ENCODE measurements around the gene ZCCHC17. TPM values are rescaled to one million over a fixed set of nuclear protein-coding genes. Genes with fewer than 3 reads are reported as not detected.

Gene ZCCHC17
- total RNA-seq, 2 experiments from 2014 or later: 25.9 to 27.9 TPM

DNA sequence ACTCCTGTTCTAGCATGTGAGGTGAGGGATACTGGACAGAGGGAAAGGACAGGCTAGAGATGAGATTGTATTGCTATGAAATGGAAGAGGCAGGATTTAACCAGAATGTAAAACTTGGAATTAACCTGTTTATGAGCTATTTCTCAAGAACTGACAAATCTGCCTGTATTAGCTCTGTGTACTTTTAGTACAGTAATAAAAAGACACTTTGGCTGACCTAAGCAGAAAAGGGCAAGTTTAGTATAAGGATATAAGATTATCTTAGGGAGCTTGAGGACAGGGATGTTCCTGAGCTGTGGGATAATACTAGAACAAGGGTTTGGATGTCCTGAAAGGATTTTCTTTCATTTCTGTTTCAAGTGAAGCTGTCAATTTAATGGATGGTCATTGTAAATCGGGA, 11.2 kb downstream of the ZCCHC17 start:
- no peak overlapping the region for H3K27ac Mint-ChIP-seq

DNA sequence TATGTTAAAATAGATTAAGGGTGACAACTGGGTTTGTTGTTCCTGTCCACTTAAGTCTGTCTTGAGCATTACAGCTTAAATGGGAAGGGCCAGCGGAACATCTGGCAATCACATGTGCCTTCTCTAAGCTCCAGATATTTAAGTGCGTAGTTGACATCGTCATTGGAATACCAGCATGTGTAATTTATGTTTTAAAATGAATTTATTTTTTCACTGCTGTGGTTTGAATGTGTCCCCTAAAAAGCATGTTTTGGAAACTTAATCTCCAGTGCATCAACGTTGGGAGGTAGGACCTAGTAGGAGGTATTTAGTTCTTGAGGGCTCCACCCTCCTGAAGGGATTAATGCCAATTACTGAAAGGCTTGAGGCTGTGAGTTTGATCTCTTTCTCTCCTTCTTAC, 13.4 kb downstream of the ZCCHC17 start:
- Mint-ChIP-seq H3K4me1 (ENCODE audit: low read depth) (peaks cover 9% of the 10 kb centered on the region), H3K9me3 (ENCODE audit: insufficient read depth) (no peaks in the 10 kb centered on the region), H3K4me3 (no peak overlapping the region), H3K36me3 (ENCODE audit: low read depth) (peaks cover 25% of the 10 kb centered on the region), H3K27me3 (ENCODE audit: low read depth) (no peaks in the 10 kb centered on the region), H3K27ac (no peak overlapping the region)
- POLR2A ChIA-PET: no interaction called here
- no peak for DNase-seq
- ATAC-seq: no peak
- CTCF ChIA-PET: no interaction called here

More for the DNA sequence above, 11.2 kb downstream of the ZCCHC17 start:
- Mint-ChIP-seq H3K9me3 (ENCODE audit: insufficient read depth) (no peaks in the 10 kb centered on the region), H3K36me3 (ENCODE audit: low read depth) (peaks cover 17% of the 10 kb centered on the region), H3K4me3 (no peak overlapping the region), H3K27me3 (ENCODE audit: low read depth) (no peaks in the 10 kb centered on the region), H3K4me1 (ENCODE audit: low read depth) (peaks cover 9% of the 10 kb centered on the region)
- ATAC-seq: no peak
- no peak for DNase-seq
- POLR2A ChIA-PET: no interaction called here
- CTCF ChIA-PET: interaction anchor here (1.3 to 1.4 kb wide), 2 partner anchors 126 to 241 kb away, joined by 3 to 4 read pairs; no protein-coding TSS in a partner anchor

DNA sequence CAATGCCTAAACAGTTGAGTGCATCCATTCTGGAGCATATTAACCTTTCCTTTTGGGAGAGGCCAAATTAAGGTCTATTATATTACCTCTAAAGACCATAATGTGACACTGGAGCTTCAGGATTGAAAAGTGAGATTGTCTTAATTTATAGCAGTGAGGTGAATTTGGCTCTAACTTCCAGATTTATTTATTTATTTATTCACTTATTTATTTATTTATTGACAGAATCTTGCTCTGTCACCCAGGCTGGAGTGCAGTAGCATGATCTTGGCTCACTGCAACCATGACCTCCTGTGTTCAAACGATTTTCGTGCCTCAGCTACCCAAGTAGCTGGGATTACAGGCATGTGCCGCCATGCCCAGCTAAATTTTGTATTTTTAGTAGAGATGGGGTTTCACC, 19.1 kb downstream of the ZCCHC17 start:
- DNase-seq (no peak), ATAC-seq (no peak)
- Mint-ChIP-seq H3K36me3 (ENCODE audit: low read depth) (peaks cover 33% of the 10 kb centered on the region), H3K4me1 (ENCODE audit: low read depth) (no peaks in the 10 kb centered on the region), H3K27me3 (ENCODE audit: low read depth) (no peaks in the 10 kb centered on the region), H3K4me3 (no peak overlapping the region), H3K9me3 (ENCODE audit: insufficient read depth) (no peaks in the 10 kb centered on the region), H3K27ac (no peak overlapping the region)
- CTCF ChIA-PET: interaction anchor here (1.1 kb wide), 1 partner anchor 132 kb away, joined by 4 read pairs; no protein-coding TSS in a partner anchor
- POLR2A ChIA-PET: no interaction called here

DNA sequence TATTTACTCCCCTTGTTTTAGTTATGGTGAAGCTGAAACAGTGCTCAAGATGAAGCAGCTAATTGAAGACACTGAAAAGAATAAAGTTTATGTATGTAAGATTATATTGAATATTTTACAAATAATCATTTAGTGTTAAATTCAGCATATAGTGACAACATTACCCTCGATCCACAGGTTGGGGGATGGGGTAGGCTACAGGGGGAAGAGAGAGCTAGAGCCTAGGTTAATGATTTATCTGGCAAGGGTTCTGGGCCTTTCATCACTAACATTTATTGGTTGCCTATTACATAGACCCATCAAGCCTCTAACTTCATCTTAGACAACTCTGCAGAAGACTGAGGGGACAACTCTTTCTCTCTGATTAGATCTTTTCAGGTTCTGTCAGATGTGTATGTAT, 21.3 kb downstream of the ZCCHC17 start:
- no peaks in the 10 kb centered on the region for H3K9me3 Mint-ChIP-seq (ENCODE audit: insufficient read depth)
- CTCF ChIA-PET: no interaction called here
- no peak for ATAC-seq
- no peaks in the 10 kb centered on the region for H3K4me1 Mint-ChIP-seq (ENCODE audit: low read depth)
- no peaks in the 10 kb centered on the region for H3K27me3 Mint-ChIP-seq (ENCODE audit: low read depth)
- no peak overlapping the region for H3K4me3 Mint-ChIP-seq
- no peak overlapping the region for H3K27ac Mint-ChIP-seq
- H3K36me3 Mint-ChIP-seq (ENCODE audit: low read depth): peaks cover 26% of the 10 kb centered on the region
- POLR2A ChIA-PET: interaction anchor here (0.6 kb wide), 2 partner anchors 55 to 230 kb away, joined by 3 read pairs; no protein-coding TSS in a partner anchor
- DNase-seq: no peak

DNA sequence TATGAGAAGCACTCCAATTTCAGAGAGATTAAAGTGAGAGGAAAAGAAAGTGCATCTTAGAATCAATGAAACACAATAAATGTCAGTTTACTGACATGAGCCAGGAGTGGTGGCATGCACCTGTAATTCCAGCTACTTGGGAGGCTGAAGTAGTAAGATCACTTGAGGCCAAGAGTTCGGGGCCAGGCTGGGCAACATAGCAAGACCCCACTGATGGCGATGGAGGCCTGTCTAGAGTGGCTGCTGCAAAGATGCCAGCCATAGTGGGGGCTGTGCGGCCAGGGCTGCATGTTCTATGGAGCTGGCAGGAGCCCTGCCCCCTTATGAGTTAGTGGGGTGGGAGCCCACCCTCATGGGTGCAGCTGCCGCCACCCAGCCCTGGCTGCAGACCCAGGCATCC, 27.3 kb downstream of the ZCCHC17 start:
- Mint-ChIP-seq H3K9me3 (ENCODE audit: insufficient read depth) (no peaks in the 10 kb centered on the region), H3K27me3 (ENCODE audit: low read depth) (no peaks in the 10 kb centered on the region), H3K4me1 (ENCODE audit: low read depth) (no peaks in the 10 kb centered on the region), H3K4me3 (no peak overlapping the region), H3K27ac (no peak overlapping the region), H3K36me3 (ENCODE audit: low read depth) (peaks cover 6% of the 10 kb centered on the region)
- POLR2A ChIA-PET: no interaction called here
- CTCF ChIA-PET: no interaction called here
- DNase-seq (no peak), ATAC-seq (no peak)

DNA sequence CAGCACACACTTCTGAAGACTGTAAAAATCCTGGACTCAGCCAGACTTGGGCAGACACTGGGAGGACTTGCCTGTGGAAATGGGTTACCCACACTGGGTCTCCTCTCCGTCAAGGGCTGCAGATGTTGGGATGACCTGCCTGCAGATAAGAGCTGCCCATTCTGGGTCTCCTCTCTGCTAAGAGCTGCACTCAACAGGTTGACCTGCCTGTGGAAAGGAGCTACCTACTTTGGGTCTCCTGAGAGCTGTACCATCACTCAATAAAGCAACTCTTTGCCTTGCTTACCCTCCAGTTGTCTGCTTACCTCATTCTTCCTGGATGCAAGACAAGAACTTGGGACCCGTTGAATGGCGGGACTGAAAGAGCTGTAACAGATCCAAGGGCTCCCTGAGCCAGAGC, 28.2 kb downstream of the ZCCHC17 start:
- no peak overlapping the region for H3K4me3 Mint-ChIP-seq
- no peak for ATAC-seq
- POLR2A ChIA-PET: no interaction called here
- CTCF ChIA-PET: no interaction called here
- no peaks in the 10 kb centered on the region for H3K9me3 Mint-ChIP-seq (ENCODE audit: insufficient read depth)
- H3K4me1 Mint-ChIP-seq (ENCODE audit: low read depth): no peaks in the 10 kb centered on the region
- H3K36me3 Mint-ChIP-seq (ENCODE audit: low read depth): peaks cover 6% of the 10 kb centered on the region
- no peak for DNase-seq
- H3K27me3 Mint-ChIP-seq (ENCODE audit: low read depth): no peaks in the 10 kb centered on the region
- H3K27ac Mint-ChIP-seq: no peak overlapping the region

DNA sequence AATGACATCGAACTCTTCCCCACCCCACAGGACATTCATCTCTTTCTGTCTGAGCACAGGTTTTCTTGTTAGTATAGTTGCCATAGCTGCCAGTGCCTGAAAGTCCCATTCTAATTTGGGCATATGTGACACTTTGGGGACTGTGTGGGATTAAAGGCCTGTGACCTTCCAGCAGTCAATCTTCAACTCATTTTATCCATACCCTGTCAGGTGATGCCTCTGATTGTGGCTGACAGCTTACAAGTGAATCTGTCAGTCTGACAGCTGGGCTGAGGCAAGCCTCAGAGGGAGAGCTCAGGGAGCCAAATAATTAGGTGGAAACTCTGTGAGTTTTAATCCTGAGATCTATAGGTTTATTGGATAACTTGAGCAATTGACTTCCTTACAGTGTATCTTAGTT, 29.6 kb downstream of the ZCCHC17 start:
- DNase-seq (no peak), ATAC-seq (no peak)
- Mint-ChIP-seq H3K27me3 (ENCODE audit: low read depth) (no peaks in the 10 kb centered on the region), H3K4me1 (ENCODE audit: low read depth) (no peaks in the 10 kb centered on the region), H3K27ac (no peak overlapping the region), H3K4me3 (no peak overlapping the region), H3K36me3 (ENCODE audit: low read depth) (peaks cover 7% of the 10 kb centered on the region), H3K9me3 (ENCODE audit: insufficient read depth) (no peaks in the 10 kb centered on the region)
- ChIA-PET POLR2A (no interaction called here), CTCF (interaction anchor here (0.7 to 1.6 kb wide), 3 partner anchors 11 to 164 kb away, joined by 3 read pairs; no protein-coding TSS in a partner anchor)

DNA sequence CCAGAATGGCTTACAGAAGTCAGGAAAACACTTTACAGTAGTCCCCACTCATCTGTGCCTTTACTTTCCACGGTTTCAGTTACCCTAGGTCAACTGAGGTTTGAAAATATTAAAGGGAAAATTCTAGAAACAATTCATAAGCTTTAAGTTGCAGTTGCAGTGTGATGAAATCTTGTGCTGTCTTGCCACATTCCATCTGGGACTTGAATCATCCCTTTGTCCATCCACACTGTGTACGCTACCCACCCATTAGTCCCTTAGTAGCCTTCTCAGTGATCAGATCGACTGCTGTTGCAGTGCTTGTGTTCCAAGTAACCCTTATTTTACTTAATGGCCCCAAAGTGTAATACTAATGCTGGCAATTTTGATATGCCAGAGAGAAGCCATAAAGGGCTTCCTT, 30.5 kb downstream of the ZCCHC17 start:
- DNase-seq (no peak), ATAC-seq (no peak)
- ChIA-PET POLR2A (no interaction called here), CTCF (interaction anchor here (1.1 to 3.5 kb wide), 2 partner anchors 143 to 221 kb away, joined by 3 to 11 read pairs; no protein-coding TSS in a partner anchor)
- Mint-ChIP-seq H3K4me3 (no peak overlapping the region), H3K27ac (no peak overlapping the region), H3K27me3 (ENCODE audit: low read depth) (no peaks in the 10 kb centered on the region), H3K9me3 (ENCODE audit: insufficient read depth) (no peaks in the 10 kb centered on the region), H3K36me3 (ENCODE audit: low read depth) (peaks cover 4% of the 10 kb centered on the region), H3K4me1 (ENCODE audit: low read depth) (no peaks in the 10 kb centered on the region)

DNA sequence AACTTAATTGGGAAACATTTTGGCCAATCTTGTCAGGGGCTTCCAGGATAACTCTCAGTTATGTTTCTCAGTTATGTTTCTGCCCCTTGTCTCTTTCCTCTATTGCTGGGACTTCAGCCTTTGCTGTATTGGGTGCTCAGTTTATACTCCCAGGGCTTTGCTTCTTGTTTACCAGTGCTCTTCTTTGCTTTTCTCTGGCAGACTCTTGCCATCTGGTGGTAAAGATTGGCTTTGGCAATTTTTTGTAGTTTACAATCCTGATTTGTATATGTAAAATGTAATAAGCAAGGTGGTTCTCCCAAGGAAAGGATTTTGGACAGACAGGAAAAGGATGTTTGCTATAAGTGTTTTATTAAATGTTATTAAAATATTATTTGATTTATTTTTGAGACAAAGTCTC, 38.2 kb downstream of the ZCCHC17 start:
- ChIA-PET CTCF (interaction anchor here (2.4 kb wide), 1 partner anchor 150 kb away, joined by 10 read pairs; no protein-coding TSS in a partner anchor), POLR2A (no interaction called here)
- Mint-ChIP-seq H3K4me1 (ENCODE audit: low read depth) (no peaks in the 10 kb centered on the region), H3K27ac (no peak overlapping the region), H3K27me3 (ENCODE audit: low read depth) (no peaks in the 10 kb centered on the region), H3K9me3 (ENCODE audit: insufficient read depth) (no peaks in the 10 kb centered on the region), H3K36me3 (ENCODE audit: low read depth) (peaks cover 4% of the 10 kb centered on the region), H3K4me3 (no peak overlapping the region)
- DNase-seq: peak; percentile 21
- no peak for ATAC-seq

DNA sequence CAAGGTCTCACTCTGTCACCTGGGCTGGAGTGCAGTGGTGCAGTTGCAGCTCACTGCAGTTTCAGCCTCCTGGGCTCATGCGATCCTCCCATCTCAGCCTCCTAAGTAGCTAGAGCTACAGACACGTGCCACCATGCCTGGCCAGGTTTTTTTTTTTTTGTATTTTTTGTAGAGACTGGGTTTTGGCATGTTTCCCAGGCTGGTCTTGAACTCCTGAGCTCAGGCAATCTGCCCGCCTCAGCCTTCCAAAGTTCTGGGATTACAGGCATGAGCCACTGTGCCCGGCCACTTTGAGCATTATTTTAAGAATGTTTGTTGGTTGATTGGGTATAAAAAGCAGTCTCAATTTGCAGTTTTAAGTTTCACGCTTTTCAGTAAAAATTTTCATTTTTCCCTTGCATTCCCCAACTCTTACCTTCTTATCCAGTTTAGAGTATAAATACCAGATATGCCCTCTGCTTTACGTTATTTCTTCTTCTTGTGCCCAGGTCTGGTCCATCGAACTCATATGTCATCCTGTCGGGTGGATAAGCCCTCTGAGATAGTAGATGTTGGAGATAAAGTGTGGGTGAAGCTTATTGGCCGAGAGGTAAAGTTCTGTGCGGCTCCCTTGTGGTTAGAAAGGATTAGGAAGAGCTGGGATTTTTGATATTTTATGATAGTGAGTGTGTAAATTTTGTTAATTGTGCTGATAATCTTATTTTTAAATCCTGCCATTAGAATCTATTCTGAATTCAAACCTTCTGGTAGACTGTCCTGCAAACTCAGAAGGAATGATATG, 40.0 kb downstream of the ZCCHC17 start:
- CTCF ChIA-PET: interaction anchor here (0.9 to 2.4 kb wide), 3 partner anchors 10 to 153 kb away, joined by 3 to 10 read pairs (median 4); no protein-coding TSS in a partner anchor
- H3K27me3 Mint-ChIP-seq (ENCODE audit: low read depth): no peaks in the 10 kb centered on the region
- H3K36me3 Mint-ChIP-seq (ENCODE audit: low read depth): peaks cover 3% of the 10 kb centered on the region
- no peak for DNase-seq
- H3K9me3 Mint-ChIP-seq (ENCODE audit: insufficient read depth): no peaks in the 10 kb centered on the region
- H3K4me3 Mint-ChIP-seq: no peak overlapping the region
- no peak for ATAC-seq
- no peaks in the 10 kb centered on the region for H3K4me1 Mint-ChIP-seq (ENCODE audit: low read depth)
- no peak overlapping the region for H3K27ac Mint-ChIP-seq
- POLR2A ChIA-PET: no interaction called here

DNA sequence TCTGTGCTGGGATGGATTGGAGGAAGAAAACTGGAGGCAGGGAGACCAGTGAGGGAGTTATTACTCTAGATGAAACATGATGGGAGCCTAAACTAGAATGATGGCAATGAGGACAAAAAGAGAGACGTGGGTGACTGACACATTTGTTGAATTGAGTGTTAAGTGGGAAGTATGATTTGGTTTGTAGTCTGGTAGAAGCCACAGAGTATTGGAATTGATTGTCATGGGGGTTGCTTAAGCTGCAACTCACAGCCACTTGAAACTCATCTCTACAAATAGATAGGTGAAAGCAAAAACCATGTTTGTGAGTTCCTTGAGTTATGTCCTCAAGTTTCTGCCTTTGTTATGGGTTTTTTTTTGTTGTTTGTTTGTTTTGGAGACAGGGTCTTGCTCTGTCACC, 47.7 kb downstream of the ZCCHC17 start:
- DNase-seq (no peak), ATAC-seq (no peak)
- Mint-ChIP-seq H3K27me3 (ENCODE audit: low read depth) (no peaks in the 10 kb centered on the region), H3K27ac (no peak overlapping the region), H3K9me3 (ENCODE audit: insufficient read depth) (no peaks in the 10 kb centered on the region), H3K36me3 (ENCODE audit: low read depth) (peaks cover 5% of the 10 kb centered on the region), H3K4me1 (ENCODE audit: low read depth) (no peaks in the 10 kb centered on the region), H3K4me3 (no peak overlapping the region)
- POLR2A ChIA-PET: no interaction called here
- CTCF ChIA-PET: no interaction called here

DNA sequence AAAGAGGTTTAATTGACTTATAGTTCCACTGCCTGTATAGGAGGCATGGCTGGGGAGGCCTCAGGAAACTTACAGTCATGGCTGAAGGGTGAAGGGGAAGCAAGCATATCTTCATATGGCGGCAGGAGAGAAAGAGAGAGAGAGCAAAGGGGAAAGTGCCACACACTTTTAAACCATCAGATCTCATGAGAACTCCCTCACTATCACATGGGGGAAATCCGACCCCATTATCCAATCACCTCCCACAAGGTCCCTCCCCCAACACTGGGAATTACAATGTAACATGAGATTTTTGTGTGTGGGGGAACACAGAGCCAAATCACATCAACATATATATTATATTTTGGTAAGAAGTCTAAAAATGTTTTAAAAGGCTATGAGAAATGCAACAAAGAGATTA, 48.8 kb downstream of the ZCCHC17 start:
- Mint-ChIP-seq H3K27ac (no peak overlapping the region), H3K4me1 (ENCODE audit: low read depth) (no peaks in the 10 kb centered on the region), H3K36me3 (ENCODE audit: low read depth) (peaks cover 4% of the 10 kb centered on the region), H3K27me3 (ENCODE audit: low read depth) (no peaks in the 10 kb centered on the region), H3K9me3 (ENCODE audit: insufficient read depth) (no peaks in the 10 kb centered on the region), H3K4me3 (no peak overlapping the region)
- DNase-seq: no peak
- ChIA-PET CTCF (interaction anchor here (1.4 kb wide), 1 partner anchor 49 kb away, joined by 3 read pairs; no protein-coding TSS in a partner anchor), POLR2A (no interaction called here)
- no peak for ATAC-seq
